Measurements from ENCODE around the gene XPR1. TPM values are rescaled to one million over a fixed set of nuclear protein-coding genes. Genes with fewer than 3 reads are reported as not detected.
"Not testable (repeated sequence)": the region's sequence is repeated elsewhere in the genome, so short reads cannot be mapped to it uniquely, and the experiment has no call there.

XPR1 gene
- total RNA-seq, 1 experiment from 2014 or later: 39.7 TPM

DNA sequence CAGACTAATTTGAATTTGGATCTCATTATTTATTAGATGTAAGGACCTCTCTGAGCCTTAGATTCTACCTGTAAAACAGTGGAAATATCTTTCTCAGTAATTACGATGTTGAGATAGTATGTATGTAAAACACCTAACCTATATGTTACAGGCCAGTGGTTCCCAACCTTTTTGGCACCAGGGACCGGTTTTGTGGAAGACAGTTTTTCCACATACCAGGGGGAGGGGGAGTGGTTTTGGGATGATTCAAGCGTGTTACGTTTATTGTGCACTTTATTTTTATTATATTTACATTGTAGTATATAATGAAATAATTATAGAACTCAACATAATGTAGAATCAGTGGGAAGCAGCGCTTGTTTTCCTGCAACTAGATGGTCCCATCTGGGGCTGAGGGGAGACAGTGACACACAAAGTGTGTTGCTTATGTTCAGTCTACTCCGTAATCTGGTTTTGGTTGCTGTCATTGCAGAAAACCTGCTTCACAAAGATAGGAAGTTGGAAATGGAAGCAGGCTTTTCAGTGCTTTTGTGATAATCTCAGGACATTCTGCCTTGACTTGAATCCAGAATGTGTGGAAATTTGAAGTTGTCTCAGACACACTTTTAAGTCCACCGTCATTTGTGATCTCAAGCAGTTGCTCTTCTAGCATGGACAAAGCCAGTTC, 12.8 kb downstream of the XPR1 start:
- ChIA-PET POLR2A (interaction anchor here (0.9 kb wide), 1 partner anchor 231 kb away, joined by 3 read pairs; no protein-coding TSS in a partner anchor), CTCF (interaction anchor here (0.7 to 1.3 kb wide), 2 partner anchors 10 to 187 kb away, joined by 3 to 4 read pairs; no protein-coding TSS in a partner anchor)
- Mint-ChIP-seq H3K4me3 (ENCODE audit: unreplicated experiment) (no peak overlapping the region), H3K36me3 (ENCODE audit: insufficient read depth, unreplicated experiment) (no peaks in the 10 kb centered on the region), H3K27ac (ENCODE audit: low read depth, unreplicated experiment) (no peak overlapping the region), H3K9me3 (ENCODE audit: unreplicated experiment) (no peaks in the 10 kb centered on the region), H3K27me3 (ENCODE audit: insufficient read depth, unreplicated experiment) (no peaks in the 10 kb centered on the region), H3K4me1 (ENCODE audit: insufficient read depth, unreplicated experiment) (peaks cover 17% of the 10 kb centered on the region)
- BruUV-seq (replicated peaks): no TSS peak
- DNase-seq (ENCODE audit: unreplicated experiment): no peak
- intact Hi-C loops (cut with micrococcal nuclease): no loop called here
- TF ChIP-seq, protein P1, sequence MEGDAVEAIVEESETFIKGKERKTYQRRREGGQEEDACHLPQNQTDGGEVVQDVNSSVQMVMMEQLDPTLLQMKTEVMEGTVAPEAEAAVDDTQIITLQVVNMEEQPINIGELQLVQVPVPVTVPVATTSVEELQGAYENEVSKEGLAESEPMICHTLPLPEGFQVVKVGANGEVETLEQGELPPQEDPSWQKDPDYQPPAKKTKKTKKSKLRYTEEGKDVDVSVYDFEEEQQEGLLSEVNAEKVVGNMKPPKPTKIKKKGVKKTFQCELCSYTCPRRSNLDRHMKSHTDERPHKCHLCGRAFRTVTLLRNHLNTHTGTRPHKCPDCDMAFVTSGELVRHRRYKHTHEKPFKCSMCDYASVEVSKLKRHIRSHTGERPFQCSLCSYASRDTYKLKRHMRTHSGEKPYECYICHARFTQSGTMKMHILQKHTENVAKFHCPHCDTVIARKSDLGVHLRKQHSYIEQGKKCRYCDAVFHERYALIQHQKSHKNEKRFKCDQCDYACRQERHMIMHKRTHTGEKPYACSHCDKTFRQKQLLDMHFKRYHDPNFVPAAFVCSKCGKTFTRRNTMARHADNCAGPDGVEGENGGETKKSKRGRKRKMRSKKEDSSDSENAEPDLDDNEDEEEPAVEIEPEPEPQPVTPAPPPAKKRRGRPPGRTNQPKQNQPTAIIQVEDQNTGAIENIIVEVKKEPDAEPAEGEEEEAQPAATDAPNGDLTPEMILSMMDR (IDR thresholded peaks at IDR 0.05; ENCODE audit: unreplicated experiment): no peak

DNA sequence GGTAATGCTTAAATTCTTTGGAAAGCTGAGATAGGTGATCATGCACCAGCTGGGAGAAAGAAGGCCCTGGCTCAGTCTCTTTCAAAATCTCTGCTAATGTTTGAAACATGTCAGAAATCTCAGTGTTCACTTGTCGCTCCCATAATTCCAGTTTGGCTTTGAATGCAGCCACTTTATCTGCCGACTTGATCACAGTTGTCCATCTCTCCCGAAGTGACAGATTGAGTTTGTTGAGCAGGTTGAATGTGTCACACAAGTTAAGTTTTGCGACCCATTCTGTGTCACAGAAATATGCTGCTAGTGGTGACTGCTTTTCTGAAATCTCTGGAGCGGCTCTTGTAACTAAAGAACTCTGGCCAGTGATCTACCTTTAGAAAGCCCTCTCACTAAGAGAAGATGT, 13.4 kb downstream of the XPR1 start:
- ChIA-PET CTCF (interaction anchor here (0.7 to 3.3 kb wide), 3 partner anchors 19 to 218 kb away, joined by 3 to 15 read pairs (median 4); no protein-coding TSS in a partner anchor), POLR2A (interaction anchor here (0.9 kb wide), 1 partner anchor 230 kb away, joined by 3 read pairs; no protein-coding TSS in a partner anchor)
- peaks cover 17% of the 10 kb centered on the region for H3K4me1 Mint-ChIP-seq (ENCODE audit: insufficient read depth, unreplicated experiment)
- H3K9me3 Mint-ChIP-seq (ENCODE audit: unreplicated experiment); intact Hi-C loops (cut with micrococcal nuclease); H3K27ac Mint-ChIP-seq (ENCODE audit: low read depth, unreplicated experiment); BruUV-seq (replicated peaks); H3K36me3 Mint-ChIP-seq (ENCODE audit: insufficient read depth, unreplicated experiment); H3K27me3 Mint-ChIP-seq (ENCODE audit: insufficient read depth, unreplicated experiment); H3K4me3 Mint-ChIP-seq (ENCODE audit: unreplicated experiment); DNase-seq (ENCODE audit: unreplicated experiment): not testable (repeated sequence)

DNA sequence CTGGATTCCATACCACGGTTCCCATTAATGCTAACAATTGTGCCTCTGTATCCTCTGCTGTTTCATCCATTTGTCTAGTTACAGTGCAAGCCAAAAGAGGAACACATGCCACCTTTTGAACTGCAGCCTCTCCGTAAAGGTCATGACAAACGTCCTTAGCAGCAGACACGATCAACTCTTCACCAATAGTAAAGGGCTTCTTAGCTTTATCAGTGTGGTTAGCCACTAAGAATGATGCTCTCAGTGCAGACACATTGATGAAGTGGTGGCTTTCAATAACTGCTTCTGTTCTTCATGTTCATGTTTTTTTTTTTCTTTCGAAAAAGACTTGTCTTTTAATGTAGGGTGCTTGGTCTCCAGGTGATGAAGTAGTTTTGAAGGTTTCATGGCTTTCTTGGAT, 14.3 kb downstream of the XPR1 start:
- no peaks in the 10 kb centered on the region for H3K9me3 Mint-ChIP-seq (ENCODE audit: unreplicated experiment)
- intact Hi-C loops (cut with micrococcal nuclease): no loop called here
- peaks cover 17% of the 10 kb centered on the region for H3K4me1 Mint-ChIP-seq (ENCODE audit: insufficient read depth, unreplicated experiment)
- no peaks in the 10 kb centered on the region for H3K36me3 Mint-ChIP-seq (ENCODE audit: insufficient read depth, unreplicated experiment)
- POLR2A ChIA-PET: no interaction called here
- H3K27me3 Mint-ChIP-seq (ENCODE audit: insufficient read depth, unreplicated experiment): no peaks in the 10 kb centered on the region
- CTCF ChIA-PET: interaction anchor here (0.6 to 3.3 kb wide), 6 partner anchors 8 to 217 kb away, joined by 3 to 15 read pairs (median 4); no protein-coding TSS in a partner anchor
- TF ChIP-seq, protein P1 (IDR thresholded peaks at IDR 0.05; ENCODE audit: unreplicated experiment): no peak
- no peak for DNase-seq (ENCODE audit: unreplicated experiment)
- BruUV-seq (replicated peaks): no TSS peak
- no peak overlapping the region for H3K4me3 Mint-ChIP-seq (ENCODE audit: unreplicated experiment)
- no peak overlapping the region for H3K27ac Mint-ChIP-seq (ENCODE audit: low read depth, unreplicated experiment)

DNA sequence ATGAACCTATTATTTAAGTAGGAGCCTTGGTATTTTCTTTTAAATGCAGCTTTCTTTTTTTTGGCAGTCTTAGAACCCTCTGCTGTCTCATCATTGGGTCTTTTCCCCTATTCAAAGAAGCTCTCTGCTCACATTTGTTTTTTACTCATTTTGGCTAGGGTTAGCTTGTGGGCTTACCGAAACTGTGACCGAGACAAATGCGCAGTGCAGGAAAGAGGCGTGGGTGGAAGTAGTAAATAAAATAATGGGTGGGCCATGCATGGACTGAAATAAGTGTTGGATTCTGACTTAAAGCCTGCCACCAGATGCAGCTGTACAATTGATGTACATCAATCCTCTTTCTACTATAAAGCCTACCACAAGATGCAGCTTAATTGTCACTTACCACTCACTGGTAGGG, 14.7 kb downstream of the XPR1 start:
- BruUV-seq (replicated peaks): no TSS peak
- DNase-seq (ENCODE audit: unreplicated experiment): no peak
- POLR2A ChIA-PET: interaction anchor here (0.8 kb wide), 1 partner anchor 11 kb away, joined by 3 read pairs; no protein-coding TSS in a partner anchor
- Mint-ChIP-seq H3K4me1 (ENCODE audit: insufficient read depth, unreplicated experiment) (peaks cover 17% of the 10 kb centered on the region), H3K36me3 (ENCODE audit: insufficient read depth, unreplicated experiment) (no peaks in the 10 kb centered on the region), H3K9me3 (ENCODE audit: unreplicated experiment) (no peaks in the 10 kb centered on the region), H3K4me3 (ENCODE audit: unreplicated experiment) (no peak overlapping the region), H3K27ac (ENCODE audit: low read depth, unreplicated experiment) (no peak overlapping the region), H3K27me3 (ENCODE audit: insufficient read depth, unreplicated experiment) (no peaks in the 10 kb centered on the region)
- TF ChIP-seq, protein P1 (IDR thresholded peaks at IDR 0.05; ENCODE audit: unreplicated experiment): no peak
- intact Hi-C loops (cut with micrococcal nuclease): no loop called here
- CTCF ChIA-PET: interaction anchor here (0.7 to 3.3 kb wide), 4 partner anchors 9 to 216 kb away, joined by 3 to 15 read pairs (median 4); no protein-coding TSS in a partner anchor
